Measurements from ENCODE around the gene ASS1.

Gene ASS1

DNA sequence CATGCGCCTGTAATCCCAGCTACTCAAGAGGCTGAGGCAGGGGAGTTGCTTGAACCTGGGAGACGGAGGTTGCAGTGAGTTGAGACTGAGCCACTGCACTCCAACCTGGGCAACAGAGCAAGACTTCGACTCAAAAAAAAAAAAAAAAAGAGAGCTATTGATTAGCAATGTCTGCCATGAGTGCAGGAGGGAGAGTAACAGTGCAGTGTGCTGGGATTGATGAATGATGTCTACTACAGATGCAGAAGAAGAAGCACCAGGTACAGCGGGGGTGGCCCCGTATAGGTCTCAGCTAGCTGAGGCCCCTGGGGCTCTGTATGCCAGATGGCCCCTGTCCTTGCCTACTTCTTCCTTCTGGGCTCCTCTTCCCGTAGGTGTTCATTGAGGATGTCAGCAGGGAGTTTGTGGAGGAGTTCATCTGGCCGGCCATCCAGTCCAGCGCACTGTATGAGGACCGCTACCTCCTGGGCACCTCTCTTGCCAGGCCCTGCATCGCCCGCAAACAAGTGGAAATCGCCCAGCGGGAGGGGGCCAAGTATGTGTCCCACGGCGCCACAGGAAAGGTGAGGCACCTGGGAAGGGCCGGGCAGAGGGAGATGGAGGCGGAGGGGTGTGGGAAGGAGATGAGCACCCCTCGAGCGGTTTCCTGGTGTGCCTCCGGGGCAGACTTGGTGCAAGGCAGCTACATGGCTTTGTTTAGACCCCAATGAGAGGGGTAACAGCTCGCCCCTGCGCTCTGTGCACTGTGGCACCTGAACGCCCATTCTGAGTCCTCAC lies 13.5 kb downstream of the ASS1 start:
- DNase-seq: no peak

DNA sequence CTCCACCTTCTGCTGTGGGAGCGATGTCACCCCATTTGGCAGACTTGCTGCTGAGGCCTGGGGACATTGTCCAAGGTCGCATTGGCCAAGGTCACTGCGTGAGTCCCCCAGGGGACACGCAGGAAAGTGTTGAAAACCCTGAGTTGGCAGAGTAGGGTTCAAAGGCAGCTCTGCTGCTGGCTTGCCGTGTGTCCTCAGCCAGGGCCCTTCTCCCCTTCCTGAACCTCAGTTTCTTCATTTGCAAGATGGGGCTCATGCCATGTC lies 14.0 kb downstream of the ASS1 start:
- no peak for DNase-seq

DNA sequence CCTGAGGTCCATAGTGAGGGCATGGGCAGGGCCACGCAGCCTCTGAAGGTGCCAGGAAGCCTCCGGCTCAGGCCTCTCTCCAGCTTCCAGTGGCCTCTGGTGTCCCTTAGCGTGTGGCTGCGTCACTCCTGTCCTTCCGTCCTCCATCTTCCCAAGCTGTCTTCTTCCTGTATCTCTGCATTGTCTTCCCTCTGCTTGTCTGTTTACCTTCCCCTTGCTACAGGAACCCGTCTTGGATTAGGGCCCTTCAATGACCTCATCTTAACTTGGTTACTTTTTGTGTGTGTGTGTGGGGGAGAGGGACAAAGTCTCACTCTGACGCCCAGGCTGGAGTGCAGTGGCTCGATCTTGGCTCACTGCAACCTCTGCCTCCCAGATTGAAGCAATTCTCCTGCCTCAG lies 14.4 kb downstream of the ASS1 start:
- DNase-seq: no peak

DNA sequence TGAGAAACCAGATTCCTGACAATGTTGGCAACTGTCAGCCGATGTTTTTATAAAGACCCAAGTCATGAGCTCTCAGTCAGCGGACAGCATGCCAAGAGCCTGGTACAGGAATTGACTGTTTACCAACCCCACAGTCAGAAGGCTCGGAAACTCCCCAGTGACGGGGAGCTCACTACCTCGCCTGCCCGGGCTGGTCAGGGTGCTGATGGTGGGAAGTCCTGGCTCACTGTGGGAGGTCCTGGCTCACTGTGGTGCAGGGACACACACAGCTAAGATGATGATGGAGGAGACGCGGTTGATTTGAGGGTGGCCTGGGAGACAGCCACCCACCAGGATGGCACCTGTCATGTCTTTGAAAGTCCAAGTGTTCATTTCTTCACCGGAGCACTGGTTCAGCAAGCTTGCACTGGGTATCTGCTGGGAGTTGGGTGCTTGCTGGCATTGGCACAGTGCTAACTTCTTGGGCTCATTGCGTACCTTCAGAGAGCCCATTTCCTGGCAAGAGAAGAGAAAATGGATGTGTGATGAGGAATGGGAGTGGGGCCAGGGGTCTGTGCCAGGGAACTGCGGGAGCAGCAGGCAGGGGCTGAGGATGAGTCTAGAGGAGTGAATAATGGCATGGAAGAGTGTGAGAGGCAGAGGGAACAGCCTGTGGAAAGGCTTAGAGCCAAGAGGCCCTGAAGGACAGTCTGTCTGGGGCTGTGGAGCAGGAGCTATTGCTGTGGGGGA lies 15.3 kb downstream of the ASS1 start:
- no peak for DNase-seq

DNA sequence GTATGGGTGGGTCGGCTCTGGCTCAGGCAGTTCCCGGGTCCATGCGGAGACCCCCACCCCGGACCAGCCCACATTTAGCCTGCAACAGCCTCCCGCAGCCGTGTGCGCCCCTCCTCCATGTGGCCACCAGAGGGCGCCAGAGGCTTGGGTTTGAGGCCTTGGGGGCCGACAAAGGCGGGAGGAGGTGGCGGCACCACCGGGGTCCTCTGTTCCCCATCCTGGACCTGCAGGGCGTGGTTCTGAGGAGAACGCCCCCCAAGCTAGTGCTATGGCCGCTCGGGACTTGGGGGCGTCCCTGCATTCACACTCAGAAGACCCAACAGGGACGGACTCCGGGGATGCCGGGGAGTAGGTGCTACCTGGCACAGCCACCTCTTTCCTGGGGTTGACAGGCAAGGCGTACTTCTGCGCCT lies 16.5 kb downstream of the ASS1 start:
- peak; percentile 25 for DNase-seq

DNA sequence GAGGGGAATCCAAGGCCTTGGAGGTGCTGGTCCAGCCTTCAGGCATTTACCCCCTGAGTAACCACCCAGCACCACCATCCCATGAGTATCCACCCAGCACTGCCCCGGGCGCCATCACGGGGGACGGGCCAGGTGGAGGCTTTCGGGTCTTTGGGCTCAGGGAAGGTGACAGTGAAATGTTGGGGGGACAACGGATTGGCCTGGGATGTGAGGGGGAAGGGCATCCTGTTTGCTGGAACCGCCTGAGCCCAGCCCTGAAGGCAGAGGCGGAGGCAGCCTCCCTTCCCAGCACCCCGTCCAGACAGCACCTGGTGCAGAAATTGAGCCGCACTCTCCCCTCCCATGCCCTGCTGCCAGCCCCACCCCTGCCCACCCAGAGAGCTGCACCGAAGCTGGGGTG lies 17.0 kb downstream of the ASS1 start:
- no peak for DNase-seq

DNA sequence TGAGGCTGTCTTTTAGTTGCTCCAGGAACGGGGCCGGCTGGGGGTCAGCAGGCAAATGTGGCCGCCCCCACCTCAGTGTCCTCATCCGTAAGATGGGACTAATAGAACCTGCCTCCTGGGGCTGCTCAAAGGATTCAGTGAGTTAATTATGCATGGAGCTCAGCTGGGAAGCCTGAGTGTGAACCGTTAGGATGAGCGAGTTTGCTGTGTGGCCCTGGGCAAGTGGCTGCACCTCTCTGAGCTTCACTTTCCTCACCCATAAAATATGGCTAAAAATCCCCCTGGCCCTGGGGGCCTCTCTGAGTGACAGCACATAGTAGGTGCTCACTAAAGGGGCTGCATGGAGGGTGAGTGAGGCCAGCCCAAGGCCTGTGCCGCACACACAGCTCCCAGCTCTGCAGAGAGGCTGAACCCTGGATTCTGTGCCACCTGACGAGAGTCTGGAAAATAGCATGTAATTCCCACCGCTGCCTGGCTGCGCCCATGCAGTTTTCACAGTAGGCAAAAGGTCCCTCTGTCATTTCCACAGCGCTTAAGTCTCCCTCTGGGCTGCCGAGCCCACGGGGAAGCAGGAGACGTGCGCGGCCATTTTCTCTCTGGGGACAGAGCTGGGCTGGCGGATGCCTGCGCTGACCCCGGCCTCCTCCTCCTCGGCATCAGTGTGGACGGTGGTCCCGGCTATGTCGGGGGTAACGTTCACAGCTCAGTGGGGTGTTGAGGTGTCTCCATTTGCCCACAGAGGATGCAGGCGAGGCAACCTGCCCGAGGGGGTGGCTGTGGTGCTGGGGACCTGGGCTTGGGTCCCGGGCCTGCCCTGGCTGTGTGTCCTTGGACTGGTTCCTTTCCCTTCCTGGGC lies 18.2 kb downstream of the ASS1 start:
- no peak for DNase-seq

DNA sequence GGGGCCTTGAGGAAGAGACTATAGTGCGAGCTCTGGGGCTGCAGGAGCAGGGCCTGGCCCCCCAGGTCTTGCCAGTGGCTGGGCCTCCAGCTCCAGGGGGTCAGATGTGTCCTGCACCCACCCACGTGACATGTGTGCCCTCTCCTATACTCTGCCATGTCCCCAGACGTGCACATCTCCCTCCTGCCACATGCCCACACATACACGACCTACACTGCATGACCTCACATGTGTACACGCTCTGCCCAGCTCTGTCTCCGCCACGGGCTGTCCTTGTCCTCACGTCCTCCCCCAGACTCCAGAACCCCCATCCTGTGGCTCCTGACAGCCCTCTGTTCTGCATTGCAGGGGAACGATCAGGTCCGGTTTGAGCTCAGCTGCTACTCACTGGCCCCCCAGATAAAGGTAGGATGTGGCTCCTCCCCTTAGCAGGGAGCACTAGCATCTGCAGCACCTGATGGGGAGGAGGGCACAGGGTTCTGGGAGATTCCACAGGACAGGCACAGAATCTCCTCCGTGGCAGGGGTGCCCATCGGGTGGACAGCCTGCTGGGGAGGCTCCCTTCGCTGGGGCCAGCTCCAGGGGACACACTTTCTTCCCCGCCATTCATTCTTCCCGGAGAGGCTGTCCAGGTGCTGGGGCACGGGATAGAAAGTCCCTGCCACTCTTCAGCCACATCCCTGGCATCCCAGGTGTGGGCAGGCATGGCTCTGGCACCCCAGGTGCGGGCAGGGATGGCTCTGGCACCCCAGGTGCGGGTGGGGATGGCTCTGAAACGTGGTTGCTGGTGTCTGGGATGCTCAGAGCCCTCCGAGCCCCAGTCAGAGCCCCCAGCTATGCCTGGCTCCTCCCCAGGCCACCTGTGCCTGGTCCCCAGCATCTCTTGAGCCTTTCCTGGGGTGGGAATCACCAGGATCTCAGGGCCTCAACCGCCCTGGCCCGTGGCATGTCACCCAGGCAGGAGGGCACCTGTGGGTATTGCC lies 19.3 kb downstream of the ASS1 start:
- DNase-seq: no peak

DNA sequence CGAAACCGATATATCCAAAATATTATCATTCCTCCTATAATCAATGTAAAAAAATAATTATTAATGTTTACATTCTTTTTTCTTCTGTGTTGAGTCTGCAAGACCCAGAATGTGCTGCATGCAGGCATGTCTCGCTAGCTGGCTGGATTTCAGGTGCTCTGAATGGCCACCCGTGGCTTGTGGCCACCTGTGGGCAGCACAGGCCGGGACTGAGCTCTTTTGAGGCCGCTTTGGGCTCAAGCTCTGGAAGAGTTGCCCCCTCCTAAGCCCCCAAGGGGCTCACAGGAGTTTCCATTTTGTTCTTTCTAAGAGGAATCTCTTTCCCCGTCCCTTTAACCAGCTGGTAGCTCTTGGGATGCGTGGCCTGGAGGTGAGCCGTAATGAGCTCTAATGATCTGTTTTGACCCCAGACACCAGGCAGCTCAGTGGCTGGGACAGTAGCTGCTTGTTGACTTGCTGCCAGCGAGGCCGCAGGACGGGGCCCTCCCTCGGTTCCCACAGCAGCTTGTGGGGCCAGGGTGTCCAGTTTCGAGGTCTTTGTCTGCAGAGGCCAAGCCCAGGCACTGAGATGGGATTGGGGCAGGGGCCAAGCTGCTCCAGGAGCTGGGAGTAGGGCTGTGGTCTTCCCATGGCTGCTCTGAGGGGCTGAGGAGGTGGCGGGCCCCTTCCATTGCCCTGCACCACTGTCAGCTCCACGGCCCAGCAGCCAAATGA lies 20.8 kb downstream of the ASS1 start:
- no peak for DNase-seq

DNA sequence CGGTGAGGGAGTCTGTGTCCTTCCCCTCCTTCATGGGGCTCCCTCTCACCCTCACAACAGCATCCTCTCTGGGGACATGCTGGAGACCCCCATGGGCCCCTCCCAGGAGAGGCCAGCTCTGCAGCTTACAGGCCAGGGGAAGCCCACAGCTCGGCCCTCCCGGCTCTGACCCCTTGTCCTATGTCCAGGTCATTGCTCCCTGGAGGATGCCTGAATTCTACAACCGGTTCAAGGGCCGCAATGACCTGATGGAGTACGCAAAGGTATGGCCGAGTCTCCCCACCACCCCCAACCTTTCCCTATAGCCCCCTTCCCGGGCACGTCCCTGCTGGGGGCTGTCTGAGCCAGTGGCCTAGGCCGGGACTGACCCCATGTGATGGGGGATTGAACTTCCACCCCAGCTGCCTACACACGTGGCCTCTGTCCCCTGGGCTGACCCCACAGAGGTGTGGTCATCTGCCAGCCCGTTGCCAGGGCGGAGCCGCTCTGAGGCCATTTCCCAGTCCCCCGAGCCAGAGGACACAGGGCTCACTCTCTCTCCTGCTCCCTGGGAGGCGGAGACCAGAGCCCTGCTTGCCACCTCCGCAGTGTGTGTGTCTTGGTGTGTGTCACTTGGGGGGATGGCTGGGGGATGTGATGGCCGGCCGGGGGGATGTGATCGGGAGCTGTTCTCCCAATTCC lies 21.9 kb downstream of the ASS1 start:
- DNase-seq: no peak

DNA sequence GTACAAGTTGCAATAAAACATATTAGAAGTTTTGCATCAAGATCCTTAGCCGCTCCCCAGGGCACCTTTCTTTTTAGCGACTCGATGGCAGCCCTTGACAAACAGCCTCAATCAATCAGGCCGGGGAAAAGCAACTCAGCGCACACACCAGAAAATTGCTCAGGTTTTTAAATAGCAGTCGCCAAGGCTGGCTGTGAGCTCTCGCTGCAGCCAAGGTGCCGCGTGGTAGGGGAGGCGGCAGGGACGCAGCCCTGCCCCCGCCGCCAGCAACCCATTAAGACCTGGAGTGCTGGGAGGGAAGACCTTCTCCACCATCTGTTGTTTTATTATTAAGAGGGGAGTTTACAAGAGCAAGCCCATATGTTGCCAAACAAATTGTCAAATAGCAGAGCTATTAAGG lies 22.6 kb downstream of the ASS1 start:
- DNase-seq: peak; percentile 76

DNA sequence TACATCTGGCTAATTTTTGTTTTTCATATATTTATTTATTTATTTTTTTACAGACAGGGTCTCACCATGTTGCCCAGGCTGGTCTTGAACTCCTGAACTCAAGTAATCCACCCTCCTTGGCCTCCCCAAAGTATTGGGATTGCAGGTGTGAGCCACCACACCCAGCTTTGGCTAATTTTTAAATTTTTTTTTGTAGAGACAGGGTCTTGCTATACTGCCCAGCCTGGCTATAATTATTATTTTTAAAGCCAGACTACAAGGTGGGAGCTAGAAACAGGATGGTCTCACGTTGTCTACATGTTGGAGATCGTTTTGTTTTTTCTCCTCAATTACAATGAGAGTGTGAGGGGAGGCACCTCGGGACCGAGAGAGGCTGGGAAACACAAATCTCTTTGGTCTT lies 23.8 kb downstream of the ASS1 start:
- DNase-seq: no peak

DNA sequence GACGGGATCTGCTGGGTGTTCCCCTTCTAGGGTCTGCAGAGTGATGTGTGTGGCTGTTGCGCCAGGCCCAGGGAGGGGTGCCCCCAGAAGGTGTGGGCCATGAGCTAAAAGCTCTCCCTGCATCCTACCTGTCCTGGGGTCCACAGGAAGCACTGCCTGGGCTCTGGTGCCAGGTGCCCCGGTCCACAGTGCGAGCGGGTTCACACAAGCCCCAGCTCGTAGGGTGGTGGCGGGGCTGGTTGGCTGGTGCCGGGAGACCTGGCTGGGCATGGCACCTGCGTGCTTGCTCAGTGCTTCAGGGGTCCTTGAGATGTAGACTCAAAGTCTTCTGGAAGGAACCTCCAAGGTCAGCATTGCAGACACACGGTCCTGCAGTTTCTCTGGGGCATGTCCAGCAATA lies 25.5 kb downstream of the ASS1 start:
- DNase-seq: no peak

DNA sequence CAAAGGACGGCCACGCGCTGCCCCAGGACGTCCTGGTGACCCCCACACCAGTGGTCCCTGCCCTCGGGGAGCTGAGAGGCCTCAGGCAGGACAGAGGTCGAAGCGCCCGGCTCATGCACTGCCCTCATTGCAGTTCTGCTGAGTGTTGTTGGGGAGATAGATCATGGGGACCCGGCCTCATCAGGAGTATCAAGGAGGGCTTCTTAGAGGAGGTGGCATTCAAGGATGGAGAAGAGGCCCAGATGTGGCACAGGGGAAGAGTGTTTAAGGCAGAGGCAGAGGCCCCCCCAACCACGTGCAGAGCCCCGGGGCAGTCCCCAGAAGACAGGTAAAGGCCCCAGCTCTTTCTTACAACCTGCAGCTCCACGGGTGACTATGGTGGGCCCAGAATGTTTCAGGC lies 26.2 kb downstream of the ASS1 start:
- DNase-seq: no peak

DNA sequence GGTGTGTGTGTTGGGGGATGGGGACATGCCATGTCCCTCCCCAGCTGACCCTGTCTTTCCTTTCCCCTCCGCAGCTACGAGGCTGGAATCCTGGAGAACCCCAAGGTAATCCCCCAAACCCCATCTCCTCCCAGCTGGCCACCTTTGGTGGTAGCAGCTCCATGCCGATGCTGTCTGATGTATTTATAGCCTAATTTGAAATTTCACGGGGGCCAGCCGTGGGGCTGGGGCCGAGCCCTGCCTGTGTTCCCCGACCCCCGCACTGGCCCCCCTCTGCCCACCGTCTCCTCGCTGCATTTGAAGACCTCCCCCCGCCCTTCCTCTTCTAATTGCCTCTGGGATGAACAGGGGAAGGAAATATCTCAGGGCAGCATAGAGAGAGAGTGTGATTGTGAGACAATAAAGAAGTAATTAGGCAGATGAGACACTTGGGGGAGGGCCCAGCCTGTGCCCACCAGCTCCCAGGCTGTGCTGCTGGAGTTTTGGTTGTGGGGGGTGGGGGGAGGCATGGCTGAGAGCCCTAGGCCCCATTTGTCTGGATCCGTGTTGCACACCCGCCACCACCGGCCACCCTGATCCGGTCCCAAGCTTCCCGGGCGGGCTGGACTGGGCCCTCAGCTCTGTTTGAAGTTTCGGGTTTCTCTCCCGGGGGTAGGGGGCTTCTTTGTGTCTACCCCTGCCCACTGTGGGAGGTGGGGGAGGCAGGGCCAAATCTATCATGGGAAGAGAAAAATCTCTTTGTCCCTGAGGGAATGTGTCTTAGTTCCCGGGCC lies 26.8 kb downstream of the ASS1 start:
- DNase-seq: no peak

DNA sequence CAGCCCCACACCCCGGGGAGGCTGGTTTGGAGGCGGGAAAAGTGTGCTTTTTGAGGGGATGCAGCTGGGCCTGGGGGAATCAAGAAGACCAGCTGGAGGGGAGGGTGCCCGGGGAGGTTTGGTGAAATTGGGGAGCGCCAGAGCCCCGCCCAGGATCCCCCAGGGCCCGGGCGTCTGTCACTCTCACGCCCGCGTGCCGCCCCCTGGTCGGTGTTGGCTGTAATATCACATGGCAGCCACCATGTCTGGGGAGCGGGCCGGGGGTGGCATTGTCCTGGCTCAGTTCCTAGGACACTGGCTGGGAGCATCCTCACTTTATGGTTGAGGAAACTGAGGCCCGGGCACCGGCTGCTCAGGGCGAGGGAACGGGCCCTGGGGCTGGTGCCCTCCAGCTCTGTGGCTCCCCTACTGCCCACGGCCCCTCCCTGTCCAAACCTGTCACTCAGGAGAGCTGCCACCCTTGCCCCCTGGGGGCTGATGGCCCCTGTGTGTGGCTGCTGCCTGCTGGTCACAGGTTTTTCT lies 27.5 kb downstream of the ASS1 start:
- no peak for DNase-seq

DNA sequence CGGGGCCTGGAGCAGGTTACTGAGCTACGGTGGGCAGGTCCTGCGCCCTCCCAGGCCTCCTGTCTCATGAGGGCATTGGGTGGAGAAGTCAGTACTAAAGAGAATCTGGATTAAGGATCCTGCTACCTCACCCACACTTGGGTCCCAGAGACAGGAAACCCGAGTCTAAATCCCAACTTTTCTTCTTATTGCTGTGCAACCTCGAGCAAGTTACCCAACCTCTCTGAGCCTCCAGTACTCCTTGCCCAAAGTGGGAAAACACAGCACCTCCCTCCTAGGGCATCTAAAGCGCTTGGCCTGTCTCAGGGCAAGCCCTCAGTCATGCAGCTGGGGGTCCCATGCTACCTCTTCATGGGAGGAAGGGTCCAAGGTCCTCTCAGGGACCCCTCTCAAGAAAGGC lies 28.2 kb downstream of the ASS1 start:
- no peak for DNase-seq

DNA sequence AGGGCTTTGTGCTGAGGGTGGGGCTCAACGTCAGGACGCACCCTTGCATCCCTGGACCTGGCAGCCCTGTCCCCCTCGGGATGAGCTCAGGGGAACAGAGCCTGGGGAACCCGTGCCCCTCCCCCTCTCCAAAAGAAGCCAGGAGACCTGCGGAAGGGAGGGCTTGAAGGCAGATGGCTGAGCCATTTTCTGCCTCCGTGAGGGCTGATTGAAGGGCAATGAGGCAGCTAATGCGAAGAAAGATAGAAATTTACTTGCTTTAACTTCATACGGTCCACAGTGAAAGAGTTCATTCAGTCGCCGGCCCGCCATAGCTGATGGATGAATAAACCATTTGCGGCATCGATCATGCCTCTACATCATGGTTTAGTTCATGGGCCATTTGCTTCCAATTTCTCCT lies 28.8 kb downstream of the ASS1 start:
- DNase-seq: no peak

DNA sequence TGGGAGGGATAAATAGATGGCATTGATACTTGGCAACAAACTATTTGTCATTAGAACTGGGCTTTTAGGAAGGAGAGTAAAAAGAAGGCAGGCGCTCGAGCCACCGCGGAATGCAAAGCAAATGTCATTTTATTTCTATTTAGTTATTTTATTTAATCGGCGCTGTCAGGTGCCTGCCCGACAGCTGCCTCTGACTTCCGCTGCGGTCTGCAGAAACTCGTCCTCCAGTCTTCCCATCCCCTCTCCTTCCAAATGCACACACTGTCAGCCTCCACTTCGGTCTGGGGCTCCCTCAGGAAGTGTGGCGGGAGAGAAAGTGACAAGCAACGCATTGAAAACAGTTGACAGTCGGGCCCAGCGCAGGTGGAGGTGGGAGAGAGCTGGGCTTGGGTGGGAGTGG lies 29.3 kb downstream of the ASS1 start:
- DNase-seq: no peak

DNA sequence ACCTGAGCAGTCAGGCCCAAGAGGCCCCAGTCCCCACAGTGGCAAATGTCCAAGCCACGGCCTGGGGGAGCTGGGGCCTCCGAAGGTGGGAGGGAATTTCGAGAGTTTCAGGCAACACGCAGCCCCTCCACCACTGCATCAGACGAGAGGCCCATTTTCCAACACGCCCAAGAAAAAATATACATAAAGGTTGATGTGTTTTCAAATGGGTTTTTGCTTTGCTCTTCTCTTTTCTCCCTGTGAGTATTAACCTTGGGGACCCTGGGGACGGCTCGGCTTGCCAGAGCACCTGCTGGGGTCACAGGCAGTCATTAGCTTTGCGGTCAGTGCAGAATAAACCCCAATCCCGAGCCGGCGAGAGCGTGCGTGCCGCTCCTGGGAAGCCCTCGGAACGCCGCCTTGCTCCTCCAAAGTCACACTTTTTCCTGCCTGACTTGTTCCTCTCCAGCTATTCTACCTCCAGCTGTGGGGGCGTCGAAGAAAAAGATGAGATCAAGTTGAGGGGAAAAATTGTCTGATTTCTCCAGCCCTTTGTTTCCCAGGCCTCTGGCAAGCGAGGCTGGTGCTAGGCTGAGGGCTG lies 31.5 kb downstream of the ASS1 start:
- DNase-seq: no peak
